Muscle of back (tissue), 11 donors: ENCODE measurements around the gene TDRKH. TPM values are rescaled to one million over a fixed set of nuclear protein-coding genes. Genes with fewer than 3 reads are reported as not detected.
A peak's percentile ranks its signal among the peaks of the same experiment; 100 is the strongest.

Experiments used
- DNase-seq, 3 donors: peaks; one replicate each; pipeline versions ENCODE4 v3.0.0 to v3.0.0-alpha.2; 2013
- polyA plus RNA-seq, 10 donors: library from polyadenylated mRNA; unstranded; fragments of 120-200 nt; gene quantifications; one replicate each; pipeline ENCODE4 v1.2.1, GENCODE V29; 2013; ENCODE audit not compliant: insufficient read length in 10 of 10

TDRKH gene
- polyA plus RNA-seq, 10 donors = 3.5 to 5.3 (median 4.5) TPM

- no peak for DNase-seq
These were observed 32.9 kb upstream of the TDRKH start for GRCh38 chr1:151823175-151823574.

DNA sequence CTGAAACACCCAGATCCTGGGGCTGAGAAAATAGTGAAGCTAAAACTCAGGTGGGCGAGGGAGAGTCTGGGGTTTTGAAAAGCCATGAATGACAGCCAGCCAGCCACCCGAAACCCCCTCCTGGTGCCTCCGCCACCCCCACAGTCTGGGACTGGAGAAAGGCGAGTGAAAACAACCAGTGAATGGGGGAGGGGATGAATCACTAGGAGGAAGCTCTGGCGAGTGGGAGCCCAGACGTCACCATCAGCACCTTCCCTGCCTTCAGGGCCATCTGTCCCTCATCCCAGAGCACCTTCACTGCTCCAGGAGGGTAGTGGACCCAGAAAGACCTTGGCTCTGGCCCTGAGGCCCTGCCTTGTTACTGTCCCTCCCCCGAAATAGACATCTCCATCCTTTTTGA is 32.1 kb upstream of the TDRKH start:
- DNase-seq = no peak

GRCh38 chr1:151820940-151821339 is 30.6 kb upstream of the TDRKH start:
- no peak for DNase-seq

GRCh38 chr1:151819976-151820623 is 29.8 kb upstream of the TDRKH start:
- DNase-seq = no peak

- no peak for DNase-seq
These were observed 29.0 kb upstream of the TDRKH start for GRCh38 chr1:151819227-151819835.

GRCh38 chr1:151817353-151817730 is 27.0 kb upstream of the TDRKH start:
- DNase-seq = peak in 1 of 3 donors; percentile 24

DNA sequence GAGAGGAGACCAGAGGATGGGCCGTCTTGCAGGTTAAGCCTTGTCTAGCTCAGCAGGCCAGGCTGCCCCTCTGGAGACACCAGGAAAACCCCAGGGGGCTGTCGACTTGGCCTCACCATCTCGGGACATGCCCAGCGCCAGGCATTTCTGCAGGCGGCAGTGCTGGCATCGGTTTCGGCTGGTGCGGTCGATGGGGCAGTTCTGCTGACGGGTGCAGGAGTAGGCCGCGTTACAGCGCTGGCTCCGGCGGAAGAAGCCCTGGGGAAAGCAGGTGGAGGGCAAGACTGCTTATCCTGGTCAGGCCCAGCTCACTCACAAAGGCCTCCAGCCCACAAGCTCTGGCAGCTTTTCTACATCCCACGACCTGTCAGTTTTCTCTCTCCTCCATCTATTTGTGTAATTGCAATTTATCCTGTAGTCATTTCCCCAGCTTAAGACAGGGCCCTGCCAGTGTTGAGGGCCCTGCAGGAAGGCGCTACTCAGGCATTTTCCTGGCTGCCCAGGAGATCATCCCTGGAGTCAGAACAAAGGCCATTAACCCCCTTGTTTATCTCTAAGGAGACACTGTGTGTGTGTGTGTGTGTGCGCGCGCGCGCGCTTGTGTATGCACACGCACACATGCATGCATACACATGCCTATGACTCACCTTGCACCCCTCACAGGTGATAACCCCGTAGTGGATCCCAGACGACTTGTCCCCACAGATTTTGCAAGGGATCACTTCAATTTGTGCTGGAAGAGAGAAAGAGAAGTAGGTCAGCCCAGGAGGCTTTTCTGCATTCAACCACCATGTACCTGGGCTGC is 26.4 kb upstream of the TDRKH start:
- no peak for DNase-seq

DNA sequence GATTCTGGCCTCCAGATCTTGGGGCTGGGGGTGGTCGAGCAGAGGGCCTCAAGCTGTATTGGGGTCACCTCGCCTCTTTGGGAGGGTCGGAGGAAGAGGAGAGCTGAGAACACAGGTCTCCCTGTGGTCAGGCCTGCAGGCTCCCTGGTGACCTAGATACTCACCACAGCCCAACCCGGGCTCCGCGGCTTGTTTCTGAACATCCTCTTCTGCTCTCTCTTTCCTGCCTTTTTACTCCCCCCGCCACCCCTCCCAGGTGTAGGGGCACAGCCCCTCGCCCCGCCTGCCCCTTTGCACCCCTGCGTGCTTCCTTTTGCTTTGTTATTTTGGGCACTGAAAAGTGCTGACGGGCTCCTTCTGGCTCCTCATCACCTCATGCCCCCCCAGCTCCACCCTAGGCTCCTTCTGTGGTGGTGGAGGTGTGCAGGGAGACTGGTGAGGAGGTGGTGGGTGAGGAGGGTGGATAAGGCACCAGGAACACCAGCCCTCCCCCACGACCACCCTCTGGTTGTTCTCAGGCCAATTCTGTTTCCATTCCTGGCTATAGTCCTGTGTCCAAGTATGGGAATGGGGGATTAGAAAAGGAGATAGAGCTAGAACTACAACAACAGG is 25.5 kb upstream of the TDRKH start:
- DNase-seq = no peak

- DNase-seq = no peak
These were observed 24.8 kb upstream of the TDRKH start for GRCh38 chr1:151814971-151815545.

- DNase-seq = no peak
These were observed 24.1 kb upstream of the TDRKH start for GRCh38 chr1:151814426-151814825.

DNA sequence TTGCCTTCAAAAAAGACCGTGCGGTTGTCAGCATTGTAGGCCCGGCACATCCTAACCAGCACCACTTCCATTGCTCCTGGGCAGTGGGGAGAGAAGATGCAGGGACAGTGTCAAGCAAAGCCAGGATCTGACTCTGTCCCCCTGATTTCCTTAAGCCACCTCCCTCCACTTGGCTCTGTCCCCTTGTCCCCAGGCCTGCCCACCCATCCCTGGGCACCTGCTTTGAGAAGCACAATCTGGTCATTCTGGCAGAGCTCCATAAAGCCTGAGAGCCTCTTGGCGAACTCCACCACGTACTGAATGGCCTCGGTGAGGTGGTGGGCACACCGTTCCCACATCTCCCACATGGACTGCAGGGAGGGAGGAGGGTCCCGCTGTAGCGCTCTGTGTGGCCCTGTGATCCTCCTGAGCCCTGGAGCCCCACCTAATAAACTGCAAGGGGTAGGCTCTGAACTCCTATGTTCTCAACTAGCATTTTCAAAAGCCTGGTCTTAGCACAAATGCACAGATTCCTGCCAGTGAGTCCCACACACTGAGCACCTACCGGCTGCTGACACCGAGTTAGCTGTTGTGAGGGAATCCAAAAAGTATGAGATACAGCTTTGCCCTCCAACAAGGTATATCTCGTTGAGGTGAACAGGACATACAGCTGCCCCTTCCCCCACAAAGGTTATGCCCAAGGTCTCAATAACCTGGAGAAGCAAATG is 23.1 kb upstream of the TDRKH start:
- DNase-seq = no peak

GRCh38 chr1:151811181-151811580 is 20.9 kb upstream of the TDRKH start:
- DNase-seq = peak in 1 of 3 donors; percentile 55

DNA sequence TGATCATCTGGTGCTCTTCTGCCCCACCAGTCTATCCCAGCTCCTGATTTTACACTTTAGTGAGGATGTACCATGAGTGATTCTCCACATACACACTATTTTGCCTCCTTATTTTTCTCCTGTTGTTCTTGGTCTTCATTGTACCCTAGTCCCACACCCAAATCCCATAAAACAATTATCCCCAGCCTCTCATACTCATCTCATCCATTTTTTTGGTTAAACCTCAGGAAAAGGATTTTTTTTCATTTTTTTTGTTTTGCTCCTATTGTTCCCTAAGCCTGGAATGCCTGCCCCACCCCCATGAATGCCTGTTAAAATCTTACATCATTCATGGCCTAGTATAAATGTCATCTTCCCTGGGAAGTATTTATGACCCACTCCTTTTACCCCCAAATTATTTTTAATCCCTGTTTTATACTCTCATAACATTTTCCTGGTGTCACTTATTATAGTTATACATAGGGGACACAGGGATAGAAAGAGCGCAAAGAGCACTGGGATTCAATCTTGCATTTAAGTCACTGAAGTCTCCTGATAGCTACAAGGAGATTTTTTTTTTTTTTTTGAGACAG is 19.8 kb upstream of the TDRKH start:
- no peak for DNase-seq

GRCh38 chr1:151809290-151809984 is 19.1 kb upstream of the TDRKH start:
- no peak for DNase-seq

GRCh38 chr1:151807766-151808165 is 17.5 kb upstream of the TDRKH start:
- no peak for DNase-seq

DNA sequence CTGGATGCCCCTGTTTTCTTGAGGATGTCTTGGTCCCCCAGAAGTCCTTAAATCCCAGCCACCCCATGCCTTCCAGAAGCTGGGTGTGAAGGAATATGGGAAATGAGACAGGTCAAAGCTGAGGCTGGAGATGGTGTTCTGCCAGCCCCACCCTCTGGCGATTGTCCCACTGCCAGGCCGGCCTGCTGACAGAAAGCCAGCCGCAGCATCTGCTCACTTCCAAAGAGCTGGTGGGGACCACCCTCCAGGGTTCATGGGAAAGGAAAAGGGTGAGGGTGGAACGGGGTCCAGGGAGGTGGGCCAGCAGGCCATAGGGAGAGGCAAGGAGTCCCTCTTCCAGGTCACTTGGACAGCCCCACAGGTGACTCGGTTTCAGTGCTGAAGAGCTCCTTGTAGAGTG is 16.8 kb upstream of the TDRKH start:
- no peak for DNase-seq

GRCh38 chr1:151806170-151806569 is 15.9 kb upstream of the TDRKH start:
- DNase-seq = no peak

GRCh38 chr1:151805066-151805820 is 14.9 kb upstream of the TDRKH start, which contains the start of gene LINGO4:
Gene LINGO4 (minus strand): TSS chr1:151805419. CDS start chr1:151802704, 2,715 bp downstream.
- no peak for DNase-seq

- DNase-seq = no peak
These were observed 13.6 kb upstream of the TDRKH start for GRCh38 chr1:151803915-151804314.

DNA sequence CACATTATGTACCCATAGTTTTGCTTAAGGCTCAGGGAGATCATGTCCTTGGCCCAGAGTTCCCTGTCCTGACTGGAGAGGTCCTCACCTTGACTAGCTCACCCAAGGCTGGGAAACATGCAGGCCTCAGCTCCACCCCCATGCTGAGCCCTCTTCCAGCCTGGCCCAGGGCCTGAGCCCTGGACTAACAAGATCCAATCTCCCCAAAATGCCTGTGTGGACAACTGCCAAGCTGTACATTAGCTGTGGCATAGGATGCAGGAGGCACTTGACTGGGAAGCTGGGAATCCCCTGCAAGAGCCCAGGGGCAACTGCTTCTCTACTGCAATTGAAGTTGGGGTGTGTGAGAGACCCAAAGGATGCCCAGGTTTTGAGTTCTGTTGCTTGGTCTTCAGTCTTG is 12.9 kb upstream of the TDRKH start:
- DNase-seq = no peak
